A549 (cell line): ENCODE measurements around the gene DNASE1L1. TPM values are rescaled to one million over a fixed set of nuclear protein-coding genes. Genes with fewer than 3 reads are reported as not detected.
A peak's percentile ranks its signal among the peaks of the same experiment; 100 is the strongest.

Experiments used
- ATAC-seq, 2 experiments: fragments of 200-7000 bp in 1 of 2; fragments of >200 bp in 1 of 2; cut with Nextera tagmentation in 1 of 2; cut with Tn5 transposase in 1 of 2; 3 replicates each; pipeline versions ENCODE4 v1.8.0 to v1.9.1; 2018 to 2020; ENCODE audit warnings: mild to moderate bottlenecking in 1 of 2, moderate library complexity in 1 of 2
- CTCF ChIA-PET: fragments of 300-600 bp; sonication (Branson Sonifier 250); formaldehyde crosslinking; extraction: SDS; loops from one replicate; lab custom pipeline; 2021; ENCODE audit warnings: antibody characterized with exemption, inconsistent platforms; lab: Yijun Ruan, JAX
- POLR2A ChIA-PET: fragments of 350-600 bp; formaldehyde crosslinking; extraction: SDS; loops from one replicate; lab custom pipeline; 2021; ENCODE audit warnings: antibody characterized with exemption, inconsistent platforms; lab: Yijun Ruan, JAX
- DNase-seq, 2 experiments: peaks; one replicate each; pipeline versions ENCODE4 v3.0.0 to v3.0.0-alpha.2; 2011 to 2016; ENCODE audit warnings: low read depth in 1 of 2, low spot score in 1 of 2
- FAIRE-seq: peaks from 2 replicates; lab custom pipeline; 2011; peaks lifted over from hg19 to GRCh38; lab: Jason Lieb, UNC
- H3K27ac ChIP-seq, 2 experiments: fragments of >200 bp; sonication (Bioruptor Twin); formaldehyde crosslinking; 3 replicates each; pipeline ENCODE4 v1.5.1; 2016 to 2017
- H3K4me1 ChIP-seq: fragments of >200 bp; sonication (Bioruptor Twin); formaldehyde crosslinking; 3 replicates; pipeline ENCODE4 v1.6.1; 2016
- H3K4me2 ChIP-seq: fragments of >200 bp; sonication (Bioruptor Twin); formaldehyde crosslinking; 3 replicates; pipeline ENCODE4 v1.6.1; 2016
- H3K4me3 ChIP-seq: fragments of >200 bp; sonication (Bioruptor Twin); formaldehyde crosslinking; 3 replicates; pipeline ENCODE4 v1.5.1; 2016
- H3K9me3 ChIP-seq: fragments of >200 bp; sonication (Bioruptor Twin); formaldehyde crosslinking; 3 replicates; pipeline ENCODE4 v1.6.1; 2016
- CEBPB ChIP-seq, 2 experiments: fragments of >200 bp in 1 of 2; sonication (Bioruptor Twin) in 1 of 2; formaldehyde crosslinking in 1 of 2; IDR thresholded peaks; 2 replicates each; pipeline ENCODE4 v1.6.1; 2012 to 2016
- EP300 ChIP-seq, 2 experiments: fragments of >200 bp; sonication (Bioruptor Twin); formaldehyde crosslinking; IDR thresholded peaks; 2 replicates in 1 of 2; 3 replicates in 1 of 2; pipeline ENCODE4 v1.6.1; 2016 to 2017
- ESRRA ChIP-seq: fragments of 150-350 bp; IDR thresholded peaks from 2 replicates; pipeline ENCODE4 v1.6.1; 2014; ENCODE audit warnings: mild to moderate bottlenecking, low read length, borderline replicate concordance
- FOSB ChIP-seq: fragments of 250-450 bp; sonication (Bioruptor Pico); IDR thresholded peaks from 2 replicates; pipeline ENCODE4 v1.5.0; 2020; ENCODE audit warnings: mild to moderate bottlenecking, moderate library complexity
- FOSL2 ChIP-seq, 2 experiments: fragments of 450-650 bp in 1 of 2; fragments of >200 bp in 1 of 2; sonication (Bioruptor Twin) in 1 of 2; formaldehyde crosslinking; IDR thresholded peaks; 2 replicates each; pipeline versions ENCODE4 v1.5.0 to v1.6.1; 2016 to 2020; ENCODE audit warnings: mild to moderate bottlenecking in 1 of 2, moderate library complexity in 1 of 2
- HOXB13 ChIP-seq: fragments of 250-450 bp; sonication (Bioruptor Pico); IDR thresholded peaks from 2 replicates; pipeline ENCODE4 v1.5.0; 2020; ENCODE audit warnings: low read depth, mild to moderate bottlenecking, moderate library complexity
- HOXB5 ChIP-seq: fragments of 250-450 bp; sonication (Bioruptor Pico); IDR thresholded peaks from 2 replicates; pipeline ENCODE4 v1.5.0; 2020; ENCODE audit warnings: mild to moderate bottlenecking, moderate library complexity
- JUN ChIP-seq, 2 experiments: fragments of >200 bp; sonication (Bioruptor Twin); formaldehyde crosslinking; IDR thresholded peaks; 2 replicates in 1 of 2; 3 replicates in 1 of 2; pipeline ENCODE4 v1.6.1; 2016 to 2017
- JUNB ChIP-seq: fragments of >200 bp; sonication (Bioruptor Twin); formaldehyde crosslinking; IDR thresholded peaks from 2 replicates; pipeline ENCODE4 v1.6.1; 2016
- KDM1A ChIP-seq: fragments of 200-600 bp; sonication (generic); IDR thresholded peaks from 2 replicates; pipeline ENCODE4 v1.6.1; 2016; ENCODE audit warnings: low read depth, mild to moderate bottlenecking
- KDM5A ChIP-seq: fragments of 200-600 bp; sonication (generic); IDR thresholded peaks from 2 replicates; pipeline ENCODE4 v1.6.1; 2016; ENCODE audit warnings: antibody characterized with exemption, mild to moderate bottlenecking
- MAZ ChIP-seq: fragments of 150-350 bp; IDR thresholded peaks from 2 replicates; pipeline ENCODE4 v1.6.1; 2014; ENCODE audit warnings: antibody characterized with exemption, low read depth, low read length, borderline replicate concordance
- NFE2L2 ChIP-seq: fragments of 150-350 bp; conservative IDR thresholded peaks from 2 replicates; pipeline ENCODE4 v1.6.1; 2014; ENCODE audit warnings: low read length
- POLR2AphosphoS2 ChIP-seq: conservative IDR thresholded peaks from 2 replicates; pipeline ENCODE4 v1.6.1; 2012; ENCODE audit warnings: low read length, improper control_type of control experiment, inconsistent platforms
- RARB ChIP-seq: fragments of 250-450 bp; sonication (Bioruptor Pico); IDR thresholded peaks from 2 replicates; pipeline ENCODE4 v1.8.0; 2021; ENCODE audit warnings: mild to moderate bottlenecking, moderate library complexity
- RCOR1 ChIP-seq: fragments of 150-350 bp; IDR thresholded peaks from 2 replicates; pipeline ENCODE4 v1.6.1; 2014; ENCODE audit warnings: antibody characterized with exemption, low read length, low read depth
- SMC3 ChIP-seq: fragments of >200 bp; sonication (Bioruptor Twin); formaldehyde crosslinking; IDR thresholded peaks from 3 replicates; pipeline ENCODE4 v1.6.1; 2018; ENCODE audit warnings: inconsistent platforms
- SREBF2 ChIP-seq: fragments of 450-650 bp; IDR thresholded peaks from 2 replicates; pipeline ENCODE4 v1.6.1; 2014; ENCODE audit warnings: mild to moderate bottlenecking, moderate library complexity
- TFCP2L1 ChIP-seq: fragments of 250-450 bp; sonication (Bioruptor Pico); IDR thresholded peaks from 2 replicates; pipeline ENCODE4 v1.5.0; 2021; ENCODE audit warnings: mild to moderate bottlenecking
- ZFP36 ChIP-seq: fragments of 450-650 bp; IDR thresholded peaks from 2 replicates; pipeline ENCODE4 v1.6.1; 2014; ENCODE audit warnings: borderline replicate concordance; ENCODE audit not compliant: partially characterized antibody
- ZNF302 ChIP-seq: fragments of 250-450 bp; sonication (Bioruptor Pico); IDR thresholded peaks from 2 replicates; pipeline ENCODE4 v1.9.0; 2021; ENCODE audit warnings: inconsistent platforms, mild to moderate bottlenecking, moderate library complexity
- ZSCAN20 ChIP-seq: fragments of 250-450 bp; sonication (Bioruptor Pico); IDR thresholded peaks from 2 replicates; pipeline ENCODE4 v1.8.0; 2022; ENCODE audit warnings: mild to moderate bottlenecking, moderate library complexity
- WGBS: methylation state at CpG from one replicate; pipeline ENCODE4 v1.1.6; 2017; ENCODE audit errors: missing lambda C conversion rate; 5-methylcytosine and 5-hydroxymethylcytosine counted together
- polyA plus RNA-seq, 4 experiments: library from polyadenylated mRNA; depleted of rRNA in 3 of 4; stranded (reverse); fragments of >200 nt; fragmentation: RNase III in 1 of 4; extraction: RNeasy Plus Mini Kit Qiagen cat#74134 plus additional on column Dnase treatment in 1 of 4; gene quantifications; 2 replicates in 3 of 4; 3 replicates in 1 of 4; pipeline ENCODE4 v1.2.3, GENCODE V29; 2011 to 2017
- TF ChIP-seq, protein P1 (sequence below): fragments of 150-350 bp; IDR thresholded peaks from 2 replicates; pipeline ENCODE4 v1.6.1; 2014; ENCODE audit warnings: low read depth, mild to moderate bottlenecking, low read length
- TF ChIP-seq, protein P2 (sequence below): fragments of >200 bp; sonication (Bioruptor Twin); formaldehyde crosslinking; IDR thresholded peaks from 3 replicates; pipeline ENCODE4 v1.6.1; 2016
- TF ChIP-seq, protein P3 (sequence below): fragments of 250-450 bp; sonication (Bioruptor Pico); IDR thresholded peaks from 2 replicates; pipeline ENCODE4 v1.5.0; 2021; ENCODE audit warnings: mild to moderate bottlenecking, moderate library complexity, borderline replicate concordance
- TF ChIP-seq, protein P4 (sequence below): IDR thresholded peaks from 2 replicates; pipeline ENCODE4 v1.6.1; 2012
- TF ChIP-seq, protein P5 (sequence below): IDR thresholded peaks from 2 replicates; pipeline ENCODE4 v1.6.1; 2012
- TF ChIP-seq, protein P6 (sequence below): fragments of 450-650 bp; IDR thresholded peaks from 2 replicates; pipeline ENCODE4 v1.6.1; 2014; ENCODE audit warnings: antibody characterized with exemption

The DNASE1L1 gene
- polyA plus RNA-seq, 2 of the 4 experiments (the other 2 are of a cell fraction) = 14.3 to 24.5 TPM

DNA sequence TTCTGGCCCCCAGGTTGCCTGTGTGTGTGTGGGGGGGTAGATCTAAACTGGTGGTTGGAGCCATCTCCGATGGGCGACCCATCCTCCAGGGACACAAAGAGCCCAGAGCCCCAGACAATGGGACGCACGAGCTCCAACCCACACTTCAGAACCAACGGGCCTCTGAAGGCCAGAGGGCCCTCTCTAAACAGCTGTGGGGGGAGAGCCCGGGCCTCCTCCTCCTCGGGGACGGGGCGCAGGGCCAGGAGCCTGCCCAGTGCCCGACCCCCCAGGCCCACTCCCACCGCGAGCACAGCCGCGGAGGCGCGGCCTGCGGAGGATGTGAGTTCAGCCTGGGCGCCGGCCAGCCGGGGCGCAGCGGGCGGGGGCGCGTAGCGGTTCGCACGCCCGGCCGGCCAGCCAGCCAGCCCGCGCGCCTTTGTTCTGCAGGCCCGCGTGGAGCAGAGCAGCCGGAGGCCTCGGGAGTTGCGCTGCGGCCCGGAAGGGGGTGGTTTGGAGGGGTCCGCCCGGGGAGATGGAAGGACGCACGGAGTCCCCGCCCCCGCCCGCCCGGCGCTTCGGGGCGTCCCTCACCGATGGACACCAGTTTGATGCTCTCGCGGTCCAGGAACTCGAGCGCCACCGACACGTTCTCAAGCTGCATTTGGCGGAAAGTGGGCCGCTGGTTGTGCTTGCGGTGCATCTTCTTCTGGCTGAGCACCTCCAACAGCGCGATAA lies 38.6 kb downstream of the DNASE1L1 start:
- CTCF ChIA-PET = interaction anchor here (1.0 to 1.8 kb wide), 2 partner anchors 21 to 27 kb away, joined by 3 to 4 read pairs; partner anchors contain the start of gene RPL10
- no peak for FAIRE-seq

DNA sequence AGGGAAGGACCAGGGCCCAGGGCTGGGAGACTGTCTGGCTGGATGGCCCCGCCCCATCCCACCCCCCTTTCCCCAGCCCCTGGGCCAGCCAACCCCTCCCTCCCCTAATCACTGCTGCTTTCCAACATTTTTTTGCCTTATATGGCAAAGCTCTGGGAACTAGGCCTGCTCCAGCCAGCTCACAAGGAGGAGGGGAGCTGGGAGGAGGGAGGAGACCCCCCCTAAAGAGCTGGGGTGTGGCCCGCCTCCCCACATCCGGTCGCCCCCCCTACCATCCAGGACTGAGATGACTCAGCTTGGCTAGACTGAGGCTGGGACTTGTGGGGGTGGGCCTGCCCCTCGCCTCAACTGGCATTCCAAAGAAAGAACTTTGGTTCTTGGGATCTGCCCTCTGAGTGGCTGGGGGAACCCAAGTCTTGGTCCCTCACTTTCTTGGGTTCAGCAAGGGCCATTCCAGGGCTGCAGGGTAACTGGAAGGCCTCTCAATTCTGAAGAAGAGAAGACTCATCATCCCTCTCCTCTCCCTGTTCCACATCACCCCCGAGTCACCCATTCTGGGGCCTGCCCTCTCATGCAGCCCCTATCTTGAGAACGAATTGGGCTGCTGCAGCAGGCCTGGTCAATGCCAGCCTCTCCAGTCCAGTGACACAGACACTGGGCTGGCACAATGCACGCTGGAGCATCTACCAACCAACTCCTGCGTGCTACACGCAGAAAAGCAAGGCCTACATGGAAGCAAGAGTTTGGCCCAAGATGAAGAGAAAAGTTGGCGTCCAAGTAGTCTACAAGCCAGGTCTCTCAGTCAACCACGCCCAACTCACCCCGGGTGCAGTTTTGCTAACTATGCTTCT lies 39.4 kb downstream of the DNASE1L1 start:
- WGBS = 0% methylated on average over 9 of the region's 13 CpGs
- Histone ChIP-seq H3K9me3 (no peaks in the 10 kb centered on the region), H3K4me1 (peaks cover 57% of the 10 kb centered on the region), H3K27ac (peak overlapping the region; percentile 98 to 100), H3K4me2 (peak overlapping the region; percentile 93), H3K4me3 (peak overlapping the region; percentile 98)
- POLR2A ChIA-PET = interaction anchor here (0.6 to 1.5 kb wide), 7 partner anchors 14 to 145 kb away, joined by 3 to 8 read pairs (median 3); partner anchors contain the start of gene RPL10
- DNase-seq (peak; percentile 55 to 93), FAIRE-seq (peak; percentile 36), ATAC-seq (peak; percentile 12 to 17)
- CTCF ChIA-PET = interaction anchor here (1.0 to 1.8 kb wide), 2 partner anchors 20 to 28 kb away, joined by 3 to 4 read pairs; partner anchors contain the start of gene RPL10
- TF ChIP-seq TFCP2L1 (CRISPR knock-in tag) = no peak
- TF ChIP-seq, protein P1, sequence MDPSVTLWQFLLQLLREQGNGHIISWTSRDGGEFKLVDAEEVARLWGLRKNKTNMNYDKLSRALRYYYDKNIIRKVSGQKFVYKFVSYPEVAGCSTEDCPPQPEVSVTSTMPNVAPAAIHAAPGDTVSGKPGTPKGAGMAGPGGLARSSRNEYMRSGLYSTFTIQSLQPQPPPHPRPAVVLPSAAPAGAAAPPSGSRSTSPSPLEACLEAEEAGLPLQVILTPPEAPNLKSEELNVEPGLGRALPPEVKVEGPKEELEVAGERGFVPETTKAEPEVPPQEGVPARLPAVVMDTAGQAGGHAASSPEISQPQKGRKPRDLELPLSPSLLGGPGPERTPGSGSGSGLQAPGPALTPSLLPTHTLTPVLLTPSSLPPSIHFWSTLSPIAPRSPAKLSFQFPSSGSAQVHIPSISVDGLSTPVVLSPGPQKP = no peak
- no peak for TF ChIP-seq MAZ
- TF ChIP-seq, protein P2, sequence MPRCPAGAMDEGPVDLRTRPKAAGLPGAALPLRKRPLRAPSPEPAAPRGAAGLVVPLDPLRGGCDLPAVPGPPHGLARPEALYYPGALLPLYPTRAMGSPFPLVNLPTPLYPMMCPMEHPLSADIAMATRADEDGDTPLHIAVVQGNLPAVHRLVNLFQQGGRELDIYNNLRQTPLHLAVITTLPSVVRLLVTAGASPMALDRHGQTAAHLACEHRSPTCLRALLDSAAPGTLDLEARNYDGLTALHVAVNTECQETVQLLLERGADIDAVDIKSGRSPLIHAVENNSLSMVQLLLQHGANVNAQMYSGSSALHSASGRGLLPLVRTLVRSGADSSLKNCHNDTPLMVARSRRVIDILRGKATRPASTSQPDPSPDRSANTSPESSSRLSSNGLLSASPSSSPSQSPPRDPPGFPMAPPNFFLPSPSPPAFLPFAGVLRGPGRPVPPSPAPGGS = no peak
- no peak for TF ChIP-seq ZNF302 (CRISPR knock-in tag)
- TF ChIP-seq KDM1A = no peak
- no peak for TF ChIP-seq SMC3
- TF ChIP-seq FOSL2 (IDR thresholded peaks at IDR 0.05) = peak; percentile 28; the same call in 1 of the 2 replicates
- peak; percentile 90 for TF ChIP-seq FOSL2 (CRISPR knock-in tag; IDR thresholded peaks at IDR 0.05)
- TF ChIP-seq KDM5A = no peak
- TF ChIP-seq, protein P3, sequence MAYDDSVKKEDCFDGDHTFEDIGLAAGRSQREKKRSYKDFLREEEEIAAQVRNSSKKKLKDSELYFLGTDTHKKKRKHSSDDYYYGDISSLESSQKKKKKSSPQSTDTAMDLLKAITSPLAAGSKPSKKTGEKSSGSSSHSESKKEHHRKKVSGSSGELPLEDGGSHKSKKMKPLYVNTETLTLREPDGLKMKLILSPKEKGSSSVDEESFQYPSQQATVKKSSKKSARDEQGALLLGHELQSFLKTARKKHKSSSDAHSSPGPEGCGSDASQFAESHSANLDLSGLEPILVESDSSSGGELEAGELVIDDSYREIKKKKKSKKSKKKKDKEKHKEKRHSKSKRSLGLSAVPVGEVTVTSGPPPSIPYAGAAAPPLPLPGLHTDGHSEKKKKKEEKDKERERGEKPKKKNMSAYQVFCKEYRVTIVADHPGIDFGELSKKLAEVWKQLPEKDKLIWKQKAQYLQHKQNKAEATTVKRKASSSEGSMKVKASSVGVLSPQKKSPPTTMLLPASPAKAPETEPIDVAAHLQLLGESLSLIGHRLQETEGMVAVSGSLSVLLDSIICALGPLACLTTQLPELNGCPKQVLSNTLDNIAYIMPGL = no peak
- TF ChIP-seq RCOR1 = no peak
- TF ChIP-seq, protein P4, sequence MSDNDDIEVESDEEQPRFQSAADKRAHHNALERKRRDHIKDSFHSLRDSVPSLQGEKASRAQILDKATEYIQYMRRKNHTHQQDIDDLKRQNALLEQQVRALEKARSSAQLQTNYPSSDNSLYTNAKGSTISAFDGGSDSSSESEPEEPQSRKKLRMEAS = 0 out of 2 replicates have a peak, but pooled peaks have one; percentile 22
- no peak for TF ChIP-seq HOXB13 (CRISPR knock-in tag)
- TF ChIP-seq ZSCAN20 (CRISPR knock-in tag) = no peak
- TF ChIP-seq FOSB = no peak
- TF ChIP-seq NFE2L2 = no peak
- peak; percentile 77 for TF ChIP-seq ZFP36
- TF ChIP-seq ESRRA = no peak
- no peak for TF ChIP-seq RARB
- 0 out of 2 replicates have a peak, but pooled peaks have one; percentile 32 for TF ChIP-seq JUNB
- TF ChIP-seq EP300 (IDR thresholded peaks at IDR 0.05) = 0 out of 5 replicates have a peak, but pooled peaks of 1 of the 2 experiments have one; percentile 47
- TF ChIP-seq, protein P5, sequence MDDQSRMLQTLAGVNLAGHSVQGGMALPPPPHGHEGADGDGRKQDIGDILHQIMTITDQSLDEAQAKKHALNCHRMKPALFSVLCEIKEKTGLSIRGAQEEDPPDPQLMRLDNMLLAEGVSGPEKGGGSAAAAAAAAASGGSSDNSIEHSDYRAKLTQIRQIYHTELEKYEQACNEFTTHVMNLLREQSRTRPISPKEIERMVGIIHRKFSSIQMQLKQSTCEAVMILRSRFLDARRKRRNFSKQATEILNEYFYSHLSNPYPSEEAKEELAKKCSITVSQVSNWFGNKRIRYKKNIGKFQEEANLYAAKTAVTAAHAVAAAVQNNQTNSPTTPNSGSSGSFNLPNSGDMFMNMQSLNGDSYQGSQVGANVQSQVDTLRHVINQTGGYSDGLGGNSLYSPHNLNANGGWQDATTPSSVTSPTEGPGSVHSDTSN = no peak
- no peak for TF ChIP-seq CEBPB (IDR thresholded peaks at IDR 0.05)
- TF ChIP-seq, protein P6, sequence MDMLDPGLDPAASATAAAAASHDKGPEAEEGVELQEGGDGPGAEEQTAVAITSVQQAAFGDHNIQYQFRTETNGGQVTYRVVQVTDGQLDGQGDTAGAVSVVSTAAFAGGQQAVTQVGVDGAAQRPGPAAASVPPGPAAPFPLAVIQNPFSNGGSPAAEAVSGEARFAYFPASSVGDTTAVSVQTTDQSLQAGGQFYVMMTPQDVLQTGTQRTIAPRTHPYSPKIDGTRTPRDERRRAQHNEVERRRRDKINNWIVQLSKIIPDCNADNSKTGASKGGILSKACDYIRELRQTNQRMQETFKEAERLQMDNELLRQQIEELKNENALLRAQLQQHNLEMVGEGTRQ = no peak
- TF ChIP-seq SREBF2 = no peak
- TF ChIP-seq HOXB5 = no peak
- TF ChIP-seq JUN (IDR thresholded peaks at IDR 0.05) = peak in 1 of 2 experiments; percentile 42; a peak in 2 of 5 replicates

More for the DNA sequence above, 38.6 kb downstream of the DNASE1L1 start:
- Histone ChIP-seq H3K4me1 (peaks cover 52% of the 10 kb centered on the region), H3K27ac (peak overlapping the region; percentile 98 to 100), H3K9me3 (no peaks in the 10 kb centered on the region)
- 0% methylated on average over 10 of the region's 63 CpGs for WGBS
- ATAC-seq = no peak
- POLR2A ChIA-PET = interaction anchor here (1.0 to 1.3 kb wide), 5 partner anchors 9 to 27 kb away, joined by 3 to 11 read pairs (median 8); partner anchors contain the start of genes EMD and RPL10
- no peak for DNase-seq
- TF ChIP-seq FOSL2 (IDR thresholded peaks at IDR 0.05) (no peak), FOSL2 (CRISPR knock-in tag; IDR thresholded peaks at IDR 0.05) (no peak), POLR2AphosphoS2 (no peak)
- TF ChIP-seq, all 56 proteins: peak for 0
- H3K4me2 ChIP-seq = peak overlapping the region; percentile 93
- H3K4me3 ChIP-seq = peak overlapping the region; percentile 98
